ENCODE measurements around the gene GAS7. TPM values are rescaled to one million over a fixed set of nuclear protein-coding genes. Genes with fewer than 3 reads are reported as not detected.

The GAS7 gene
- total RNA-seq, 1 donor from 2014 or later, result 0.08 TPM

DNA sequence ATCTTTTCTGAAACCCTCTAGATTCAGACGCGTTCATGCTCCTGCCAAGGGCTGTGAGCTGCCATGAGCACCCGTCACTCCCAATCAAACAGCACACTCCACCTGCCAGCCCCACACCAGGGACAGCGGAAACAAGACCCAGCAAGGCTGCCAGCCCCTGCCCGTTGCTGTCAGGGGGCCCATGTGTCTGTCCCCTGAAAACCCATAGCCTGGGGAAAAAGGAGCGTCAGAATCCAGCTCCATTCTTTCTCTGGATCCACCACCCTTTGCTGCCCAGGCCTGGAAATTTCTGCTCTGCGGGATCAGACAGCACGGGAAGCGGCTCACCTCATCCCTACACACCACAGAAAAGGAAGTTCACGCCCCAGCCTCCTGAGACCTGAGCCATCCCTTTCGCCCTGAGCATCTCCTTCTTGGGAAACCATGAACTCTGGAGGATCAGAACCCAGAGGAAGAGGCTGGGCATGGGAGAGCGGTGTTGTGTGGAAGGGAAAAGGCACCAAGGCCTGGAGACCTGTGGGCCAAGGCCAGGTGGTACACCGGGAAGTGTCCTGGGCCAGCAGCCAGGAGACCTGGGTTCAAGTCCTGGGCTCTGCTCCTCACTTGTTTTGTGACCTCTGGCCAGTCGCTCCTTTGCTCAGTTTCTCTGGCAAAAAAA, 241.8 kb downstream of the GAS7 start:
- DNase-seq (ENCODE audit: low read depth), result no peak

DNA sequence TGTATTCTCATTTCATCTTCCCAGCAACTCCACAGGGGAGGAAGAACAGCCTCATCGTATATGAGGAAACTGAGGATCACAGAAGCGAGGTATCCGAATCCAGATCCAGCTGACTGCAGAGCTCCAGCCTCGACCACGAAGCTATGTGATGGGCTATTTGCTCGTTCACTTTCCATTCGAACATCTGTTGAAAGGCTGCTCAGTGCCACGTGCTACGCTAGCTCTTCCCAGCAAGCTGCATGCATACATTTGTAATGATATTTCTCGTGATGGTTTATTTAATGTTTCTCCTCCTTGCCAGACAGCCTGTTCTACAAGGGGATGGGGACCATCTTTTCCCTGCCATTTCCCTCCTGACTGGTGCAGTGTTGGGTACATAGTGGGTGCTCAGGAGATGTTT, 244.9 kb downstream of the GAS7 start:
- no peak for DNase-seq (ENCODE audit: low read depth)

DNA sequence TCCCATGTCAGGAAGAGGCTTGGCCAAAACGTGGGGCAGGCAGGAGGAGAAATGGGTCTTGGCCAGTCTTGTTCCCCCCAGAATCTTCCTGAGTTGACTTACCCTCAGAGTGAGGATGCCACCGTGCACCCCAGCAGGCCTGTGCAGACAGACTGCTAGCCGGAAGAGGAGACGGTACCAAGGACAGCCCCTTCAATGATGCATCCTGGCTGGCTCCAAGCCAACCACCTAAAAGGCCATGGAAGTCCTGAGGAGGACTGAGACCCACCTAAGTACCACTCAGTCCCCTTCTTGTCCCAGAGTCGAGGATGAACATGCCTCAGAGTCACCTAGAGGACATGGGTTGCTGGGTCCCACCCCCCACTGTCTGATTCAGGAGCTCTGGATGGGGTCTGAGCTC, 246.6 kb downstream of the GAS7 start:
- no peak for DNase-seq (ENCODE audit: low read depth)

DNA sequence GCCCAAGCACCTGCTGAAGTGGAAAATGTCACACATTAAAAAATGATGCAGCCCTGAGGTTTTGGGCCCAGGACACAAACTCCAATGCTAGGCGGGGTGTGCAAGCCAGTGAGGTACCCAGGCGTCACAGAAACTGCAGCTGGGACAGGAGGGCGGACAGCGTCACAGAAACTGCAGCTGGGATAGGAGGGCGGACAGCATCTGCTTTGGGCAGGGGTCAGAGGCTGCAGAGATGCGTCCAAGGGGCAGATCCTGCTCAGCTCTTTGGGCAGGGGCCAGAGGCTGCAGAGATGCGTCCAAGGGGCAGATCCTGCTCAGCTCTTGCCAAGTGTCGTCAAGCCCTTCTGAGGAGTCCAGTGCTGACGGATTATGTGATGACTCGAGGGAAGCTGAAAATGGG, 249.5 kb downstream of the GAS7 start:
- DNase-seq (ENCODE audit: low read depth), result no peak

DNA sequence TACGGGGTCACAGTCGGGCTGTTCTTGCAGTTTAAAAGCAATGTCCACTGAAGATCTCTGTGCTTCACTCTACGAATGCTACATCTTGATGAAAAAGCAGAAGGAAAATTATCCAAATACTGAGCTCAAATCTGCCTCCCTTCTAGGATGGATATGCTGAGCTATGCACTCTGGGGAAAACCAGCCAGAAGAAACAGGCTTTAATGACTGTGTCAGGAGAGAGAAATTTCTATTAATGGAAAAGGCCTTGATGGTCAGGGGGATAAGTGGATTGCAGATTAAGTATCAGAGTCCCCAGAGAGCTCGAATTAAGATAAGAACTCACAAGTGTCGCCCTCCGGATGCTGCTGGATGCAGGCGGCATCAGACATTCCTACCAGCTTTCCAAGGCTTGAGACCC, 253.7 kb downstream of the GAS7 start:
- DNase-seq (ENCODE audit: low read depth), result no peak

DNA sequence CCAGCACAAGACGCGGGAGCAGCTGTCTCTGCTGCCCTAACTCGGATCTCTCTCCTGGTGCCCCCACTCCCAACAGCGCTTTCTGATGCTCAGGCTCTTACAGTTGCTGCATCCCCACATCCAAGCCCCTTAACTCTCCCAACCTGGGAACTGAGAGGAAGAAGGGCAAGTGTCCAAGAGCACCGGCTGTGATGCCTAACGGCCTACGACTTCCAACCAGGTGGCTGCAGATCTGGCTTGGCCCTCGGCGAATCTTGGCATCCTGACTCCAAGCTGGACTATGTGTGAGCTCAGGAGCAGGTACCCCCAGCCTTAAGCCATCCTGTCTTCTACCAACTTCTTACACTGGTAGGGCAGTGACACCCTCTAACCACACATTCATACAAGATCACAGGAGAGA, 255.1 kb downstream of the GAS7 start:
- no peak for DNase-seq (ENCODE audit: low read depth)

DNA sequence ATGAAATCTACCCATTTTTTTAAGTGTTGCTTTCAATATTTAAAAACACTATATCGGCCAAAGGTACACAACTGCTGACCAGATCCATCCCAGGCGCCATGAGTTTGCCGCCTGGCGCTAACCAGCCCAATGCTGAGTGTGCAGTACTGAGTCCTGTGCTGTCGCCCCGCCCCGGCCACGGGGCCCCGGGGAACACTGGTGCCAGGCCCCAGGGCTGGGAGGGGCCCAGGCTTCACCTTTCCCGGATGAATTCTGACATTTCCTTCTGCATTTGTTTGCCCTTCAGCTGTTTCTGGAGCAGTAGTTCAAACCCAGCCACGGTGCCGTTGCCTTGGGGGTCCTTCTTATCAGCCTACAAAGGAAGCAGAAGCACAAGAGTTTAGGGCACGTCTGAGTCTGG, 255.5 kb downstream of the GAS7 start:
- DNase-seq (ENCODE audit: low read depth), result no peak

DNA sequence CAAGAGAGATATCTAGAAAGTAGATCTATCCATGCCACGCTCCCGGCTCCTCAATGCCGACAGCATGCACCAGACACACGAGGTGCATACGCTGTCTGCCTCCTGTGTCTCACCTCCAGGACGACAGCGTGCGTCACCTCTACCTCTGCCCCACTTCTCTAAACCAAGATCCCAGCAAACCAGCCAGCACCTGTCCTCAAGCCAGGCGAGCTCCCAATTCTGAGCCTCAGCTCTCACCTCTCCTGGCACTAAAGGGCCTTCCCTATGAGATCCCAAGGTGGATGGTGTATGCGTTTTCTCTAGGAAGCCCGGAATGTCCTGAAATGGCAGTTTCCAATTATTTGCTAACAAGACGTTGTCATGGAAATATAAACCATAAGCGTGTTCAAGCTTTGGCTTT, 257.1 kb downstream of the GAS7 start:
- DNase-seq (ENCODE audit: low read depth), result no peak

DNA sequence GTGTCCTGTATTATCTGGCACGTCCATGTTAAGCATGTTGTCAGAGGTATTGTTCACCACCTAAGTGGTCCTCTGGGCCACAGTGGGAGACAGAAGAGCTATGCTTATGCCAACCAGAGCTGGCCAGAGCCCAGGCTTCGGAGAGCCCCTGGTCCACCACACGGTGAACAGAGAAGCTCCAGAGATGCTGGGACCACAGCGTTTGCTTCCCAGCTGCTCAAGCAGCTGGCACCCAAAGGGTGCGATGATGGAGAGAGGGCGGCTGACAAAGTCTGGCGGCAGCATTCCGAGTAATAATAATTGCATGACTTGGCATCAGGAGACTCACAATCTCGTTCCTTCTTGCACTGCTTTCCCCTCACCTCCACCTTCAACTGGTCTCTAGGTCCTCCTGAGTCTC, 257.6 kb downstream of the GAS7 start:
- DNase-seq (ENCODE audit: low read depth), result no peak

DNA sequence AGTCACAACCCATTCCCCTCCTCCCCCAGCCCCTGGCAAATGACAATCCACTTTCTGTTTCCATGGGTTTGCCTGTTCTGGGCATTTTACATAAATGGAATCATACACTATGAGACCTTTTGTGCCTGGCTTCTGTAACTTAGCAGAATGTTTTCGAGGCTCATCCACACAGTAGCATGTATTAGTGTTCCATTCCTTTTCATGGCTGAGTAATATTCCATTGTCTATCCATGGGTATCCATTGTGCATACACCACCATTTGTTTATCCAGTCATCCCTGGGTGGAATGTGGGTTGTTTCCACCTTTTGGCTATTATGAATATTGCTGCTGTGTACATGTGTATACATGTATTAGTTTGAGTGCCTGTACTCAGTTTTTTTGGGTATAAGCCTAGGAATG, 259.6 kb downstream of the GAS7 start:
- no peak for DNase-seq (ENCODE audit: low read depth)

DNA sequence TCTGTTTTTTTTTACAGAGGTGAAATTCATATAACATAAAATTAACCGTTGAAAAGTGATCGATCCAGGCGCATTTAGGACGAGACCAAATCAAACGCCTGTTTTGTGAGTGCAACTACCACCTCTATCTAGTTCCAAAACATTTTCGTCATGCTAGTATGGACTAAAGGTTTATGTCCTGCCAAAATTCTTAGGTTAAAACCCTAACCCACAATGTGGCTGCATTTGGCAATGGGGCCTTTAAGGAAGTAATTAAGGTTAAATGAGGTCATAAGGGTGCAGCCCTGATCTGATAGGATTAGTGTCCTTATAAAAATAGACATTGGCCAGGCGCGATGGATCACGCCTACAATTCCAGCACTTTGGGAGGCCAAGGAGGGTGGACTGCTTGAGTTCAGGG, 260.5 kb downstream of the GAS7 start:
- no peak for DNase-seq (ENCODE audit: low read depth)

DNA sequence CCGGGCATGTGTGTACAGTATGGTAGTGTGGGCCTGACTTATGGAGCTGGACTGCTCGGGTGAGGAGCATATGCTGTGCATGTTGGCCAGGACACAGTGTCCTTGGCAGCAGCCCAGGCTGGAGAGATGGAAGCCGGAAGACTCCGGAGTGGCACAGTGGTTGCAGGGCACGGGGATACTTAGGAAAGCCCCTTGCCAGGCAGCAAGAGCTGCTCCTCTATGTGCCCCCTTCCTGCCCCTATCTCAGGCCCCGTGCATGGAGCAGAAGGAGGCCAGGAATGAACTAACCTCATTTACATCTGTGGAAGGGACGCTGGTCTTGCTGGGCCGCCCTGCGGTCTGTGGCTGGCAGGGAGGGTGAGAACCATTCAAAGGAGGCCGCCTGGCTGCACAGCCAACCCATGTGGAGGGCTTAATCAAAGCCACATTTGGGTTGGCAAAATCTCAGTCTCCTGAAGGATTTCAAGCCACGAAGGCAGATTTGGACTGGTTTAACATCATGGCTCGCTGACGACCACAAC, 261.1 kb downstream of the GAS7 start:
- DNase-seq (ENCODE audit: low read depth), result peak; percentile 2

DNA sequence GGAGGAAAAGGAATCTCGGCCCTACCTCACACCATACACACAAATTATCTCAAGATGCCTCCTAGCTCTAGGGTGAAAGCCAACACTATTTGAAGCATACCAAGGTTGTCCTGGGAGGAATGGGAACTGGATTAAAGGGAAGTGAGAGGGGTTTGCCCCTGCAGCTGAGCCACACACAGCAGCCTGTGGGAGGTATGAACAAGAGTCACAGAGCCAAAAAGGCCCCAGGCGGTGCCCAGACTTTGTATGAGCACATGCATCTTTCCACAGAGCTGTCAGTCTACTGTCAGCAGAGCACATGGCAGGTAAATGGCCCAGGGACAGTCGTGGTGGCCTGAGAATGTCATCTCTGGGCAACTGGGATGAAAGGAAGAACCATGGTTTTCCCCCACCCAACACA, 262.3 kb downstream of the GAS7 start:
- DNase-seq (ENCODE audit: low read depth), result no peak

DNA sequence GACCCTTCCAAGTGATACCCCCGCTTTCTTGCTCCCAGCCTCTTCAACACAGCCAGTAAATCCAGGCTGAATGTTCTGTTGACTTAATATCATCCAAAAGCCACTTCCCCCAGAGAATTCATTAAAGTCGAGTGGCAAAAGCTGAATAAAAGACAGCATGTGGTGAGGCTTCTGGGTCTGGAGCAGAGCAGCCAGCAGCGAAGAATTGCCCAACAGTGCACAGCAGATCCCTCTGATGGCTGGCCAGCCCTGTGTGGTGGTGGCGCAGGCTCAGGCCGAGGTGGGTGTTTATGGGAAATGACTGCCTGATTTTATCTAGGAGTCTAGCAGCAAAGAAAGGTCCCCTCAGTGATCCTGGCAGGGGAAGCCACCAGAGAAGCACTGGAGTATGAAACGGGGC, 263.0 kb downstream of the GAS7 start:
- DNase-seq (ENCODE audit: low read depth), result no peak

DNA sequence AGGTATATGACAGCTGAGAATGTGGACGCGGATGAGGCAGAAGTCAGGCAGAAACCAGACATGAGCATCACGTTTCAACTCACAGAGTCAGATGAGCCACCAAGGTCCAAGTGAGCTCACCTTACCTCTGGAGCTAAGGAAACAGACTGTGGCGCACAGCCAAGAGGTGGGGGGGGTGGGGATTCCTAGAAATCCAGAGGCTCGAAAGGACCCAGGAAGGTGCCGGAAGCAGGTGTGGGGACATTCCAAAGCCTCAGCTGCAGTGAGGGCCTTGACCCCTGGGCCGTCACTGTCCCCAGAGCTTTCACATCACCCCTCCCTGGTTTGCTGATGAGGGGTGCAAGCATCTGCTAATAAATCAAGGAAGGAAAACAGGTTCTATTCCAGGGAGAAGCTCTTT, 264.1 kb downstream of the GAS7 start:
- no peak for DNase-seq (ENCODE audit: low read depth)

DNA sequence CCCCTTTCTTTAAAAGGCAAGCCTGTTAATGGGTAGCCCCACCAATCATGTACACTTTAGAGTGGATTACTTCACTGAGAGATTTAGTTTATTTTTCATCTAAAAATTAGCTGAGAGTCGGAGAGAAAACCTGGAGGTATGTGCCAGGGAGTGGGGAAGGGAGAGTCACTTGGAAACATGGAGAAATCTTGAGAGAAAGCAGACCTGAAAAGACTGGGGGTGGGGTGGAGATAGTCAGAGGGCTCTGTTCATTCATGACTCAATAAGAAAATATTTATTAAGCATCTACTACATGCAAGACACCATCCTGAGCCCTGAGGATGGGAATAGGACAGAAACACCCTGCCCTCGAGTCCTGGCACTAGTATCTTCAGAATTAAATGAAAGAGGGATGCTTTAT, 265.9 kb downstream of the GAS7 start:
- no peak for DNase-seq (ENCODE audit: low read depth)

DNA sequence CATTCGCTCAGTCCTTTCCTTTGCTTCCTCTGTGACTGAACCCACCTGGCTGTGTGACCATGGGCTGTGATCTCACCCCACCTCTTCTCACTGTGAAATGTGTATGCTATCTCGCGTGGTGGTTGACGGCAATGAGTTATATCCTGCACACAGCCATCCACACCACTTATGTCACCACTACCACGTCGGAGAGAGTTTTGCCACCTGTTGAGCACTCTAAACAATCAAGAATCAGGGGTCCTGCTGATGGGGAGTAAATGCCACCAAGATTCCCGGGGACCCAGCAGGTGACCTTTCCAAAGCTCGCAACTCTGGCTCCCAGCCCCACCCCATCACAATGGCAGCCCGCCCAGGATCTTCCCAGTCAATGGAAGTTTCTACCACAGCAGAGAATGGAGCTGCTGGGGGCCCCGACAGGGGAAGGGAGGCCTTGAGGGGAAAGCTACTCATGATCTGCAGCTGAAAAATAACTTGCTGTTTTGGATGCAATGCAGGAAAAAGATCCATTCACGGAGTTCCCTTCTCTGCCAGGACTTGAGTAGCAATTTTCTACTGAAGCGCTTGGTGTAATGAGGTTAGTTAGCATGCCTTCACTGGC, 267.2 kb downstream of the GAS7 start:
- DNase-seq (ENCODE audit: low read depth), result no peak

DNA sequence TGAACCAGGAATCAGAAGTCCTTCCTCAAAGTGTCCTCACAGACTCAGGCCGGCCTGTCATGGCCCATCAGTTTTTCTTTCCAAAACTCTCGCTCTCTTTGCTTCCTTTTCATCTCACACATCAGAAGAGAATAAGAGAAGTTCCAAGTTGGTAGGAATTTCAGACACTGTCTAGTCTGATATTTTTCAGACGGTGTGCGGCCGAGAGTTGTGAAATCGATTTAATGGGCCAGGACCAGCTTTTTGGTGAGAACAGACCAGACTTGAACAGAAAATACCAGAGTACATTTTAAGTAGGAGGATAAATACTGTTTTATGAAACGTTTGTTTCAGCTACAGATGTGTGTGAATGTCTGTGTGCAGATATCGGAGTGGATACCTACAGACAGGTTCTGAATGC, 268.5 kb downstream of the GAS7 start:
- no peak for DNase-seq (ENCODE audit: low read depth)

DNA sequence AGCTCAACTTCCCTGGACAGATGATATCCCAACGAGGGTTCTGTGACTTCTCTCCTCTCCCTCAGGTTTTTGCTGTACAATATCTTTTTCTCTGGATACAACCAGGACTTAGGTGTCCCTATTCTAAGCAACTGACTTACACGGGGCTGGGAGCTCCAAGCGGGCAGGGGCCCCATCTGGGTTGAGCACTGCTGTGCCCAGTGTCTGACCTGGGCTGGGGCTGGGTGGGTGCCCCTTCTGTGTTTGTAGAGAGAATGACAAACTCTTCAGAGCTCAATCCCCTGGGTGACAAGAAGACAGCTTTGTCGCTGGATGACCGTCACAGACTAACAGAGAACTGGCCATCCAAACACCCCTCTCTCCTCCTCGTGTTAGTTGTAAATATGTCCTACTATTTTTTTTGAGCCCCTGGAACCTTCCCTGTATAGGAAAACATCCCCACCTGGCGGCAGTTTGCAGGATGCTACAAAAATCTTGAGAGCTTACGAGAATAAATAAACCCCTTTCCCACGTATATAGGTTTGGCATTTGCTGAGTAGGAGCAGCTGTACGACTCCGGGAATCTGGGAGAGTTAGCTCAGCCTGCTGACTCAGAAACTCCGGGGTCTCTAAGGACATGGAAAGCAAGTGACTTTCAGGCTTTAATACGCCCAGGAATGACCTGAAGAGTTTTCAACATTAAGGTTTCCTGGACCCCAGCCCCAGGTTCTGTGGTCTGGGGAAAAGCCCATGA, 269.6 kb downstream of the GAS7 start:
- peak; percentile 48 for DNase-seq (ENCODE audit: low read depth)

DNA sequence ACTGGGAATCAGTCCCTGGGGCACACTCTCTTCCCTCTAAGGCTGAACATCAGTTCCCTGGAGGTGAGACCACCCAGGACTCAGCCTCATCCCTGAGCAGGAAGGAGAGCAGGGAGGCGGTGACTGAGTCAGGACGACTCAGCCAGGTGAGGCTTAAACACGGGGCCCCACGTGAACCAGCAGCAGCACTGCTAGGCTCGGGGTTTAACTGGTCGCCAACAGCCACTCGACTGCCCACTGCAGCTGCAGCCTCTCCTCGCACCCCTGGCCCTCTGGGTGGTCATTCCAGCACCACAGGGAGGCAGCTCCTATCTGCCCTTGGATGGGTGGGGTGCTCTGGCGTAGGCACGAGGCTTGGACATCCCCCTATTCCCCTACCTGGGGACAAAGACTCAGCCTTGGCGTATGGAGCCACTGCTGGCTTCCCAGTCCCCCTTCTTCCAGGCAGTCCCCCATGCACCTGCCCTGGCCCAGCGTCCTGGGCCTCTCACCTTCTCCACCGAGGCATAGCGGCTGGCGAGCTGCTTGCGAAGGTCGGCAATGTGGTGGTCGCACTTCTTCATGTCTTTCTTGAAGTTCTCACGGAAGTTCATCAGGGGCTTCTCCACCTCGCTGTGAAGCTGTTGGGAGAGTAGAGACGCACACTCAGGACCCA, 272.1 kb downstream of the GAS7 start:
- no peak for DNase-seq (ENCODE audit: low read depth)

DNA sequence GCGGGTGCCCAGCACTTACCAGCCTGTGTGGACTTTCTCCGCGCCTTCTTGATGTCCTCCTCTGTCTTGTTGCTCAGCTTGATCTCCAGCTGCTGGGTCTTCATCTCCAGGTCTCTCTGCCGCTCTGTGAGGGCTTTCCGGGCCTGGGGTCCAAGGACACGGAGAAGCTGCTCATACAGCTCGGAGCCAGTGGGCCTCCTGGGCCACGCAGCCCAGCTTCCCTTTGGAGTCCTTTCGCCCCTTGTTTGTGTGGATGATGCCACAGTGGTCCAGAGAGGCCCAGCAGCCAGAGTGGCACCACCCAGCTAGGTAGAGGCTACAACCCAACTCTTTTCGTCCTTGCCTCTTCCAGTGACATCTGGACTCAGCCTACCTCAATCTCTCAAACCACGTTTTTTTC, 272.9 kb downstream of the GAS7 start:
- no peak for DNase-seq (ENCODE audit: low read depth)

DNA sequence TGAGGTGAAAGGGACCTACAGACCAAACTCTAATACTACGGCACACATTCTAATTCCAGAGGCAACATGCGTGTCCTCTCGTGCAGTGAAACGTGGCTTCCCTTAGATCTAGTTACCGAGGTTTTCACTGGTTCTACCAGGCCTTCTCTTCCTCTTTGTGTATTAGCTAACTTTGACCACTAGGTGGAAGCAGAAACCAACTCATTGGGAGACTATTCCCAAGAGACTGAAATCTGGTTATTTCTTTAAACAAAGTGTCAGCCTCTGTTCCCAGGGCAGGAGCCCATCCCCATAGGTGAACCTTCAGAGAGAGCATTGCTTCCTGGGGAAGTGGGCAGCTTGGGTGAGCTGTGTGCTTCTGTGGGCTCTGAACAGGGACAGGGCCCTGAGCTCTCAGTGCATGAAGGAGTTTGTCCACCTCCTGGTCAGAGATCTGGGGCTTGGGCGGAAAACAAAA, 273.6 kb downstream of the GAS7 start:
- DNase-seq (ENCODE audit: low read depth), result peak; percentile 77

Measured in myocyte (in vitro differentiated cells).